Globus pallidus (tissue), 1 donor: ENCODE measurements around the gene MT1G.
"Not testable (repeated sequence)": the region's sequence is repeated elsewhere in the genome, so short reads cannot be mapped to it uniquely, and the experiment has no call there.

Source experiments
- DNase-seq: peaks from one replicate; pipeline ENCODE4 v3.0.0-alpha.2; 2015; ENCODE audit warnings: low spot score

MT1G gene

GRCh38 chr16:56636616-56637413 lies 31.1 kb downstream of the MT1G start:
- DNase-seq, result no peak

GRCh38 chr16:56635441-56635967 lies 32.4 kb downstream of the MT1G start:
- DNase-seq, result no peak

GRCh38 chr16:56634715-56635440 lies 33.0 kb downstream of the MT1G start:
- no peak for DNase-seq

GRCh38 chr16:56633535-56633934 lies 34.3 kb downstream of the MT1G start:
- DNase-seq, result no peak

GRCh38 chr16:56632848-56633365 lies 35.0 kb downstream of the MT1G start:
- DNase-seq, result no peak

- DNase-seq, result peak; percentile 58
Observed at GRCh38 chr16:56632156-56632847, 35.6 kb downstream of the MT1G start, which contains the start of gene MT1M. Gene MT1M, plus strand, starts transcription at chr16:56632659. Its CDS starts 73 bp downstream, at chr16:56632732.

GRCh38 chr16:56631832-56632155 lies 36.1 kb downstream of the MT1G start:
- DNase-seq, result no peak

GRCh38 chr16:56631197-56631596 lies 36.7 kb downstream of the MT1G start:
- no peak for DNase-seq

GRCh38 chr16:56630134-56630533 lies 37.7 kb downstream of the MT1G start:
- no peak for DNase-seq

GRCh38 chr16:56629531-56629930 lies 38.3 kb downstream of the MT1G start:
- no peak for DNase-seq

GRCh38 chr16:56628486-56629350 lies 39.1 kb downstream of the MT1G start:
- DNase-seq, result no peak

- no peak for DNase-seq
Observed at GRCh38 chr16:56626685-56627084, 41.2 kb downstream of the MT1G start.

GRCh38 chr16:56625943-56626654 lies 41.8 kb downstream of the MT1G start:
- DNase-seq, result no peak

GRCh38 chr16:56625140-56625942 lies 42.5 kb downstream of the MT1G start, which contains the start of gene MT1E:
Gene MT1E, plus strand, starts transcription at chr16:56625781. Its CDS starts 71 bp downstream, at chr16:56625852.
- DNase-seq, result peak; percentile 73

GRCh38 chr16:56623637-56624036 lies 44.2 kb downstream of the MT1G start:
- DNase-seq, result no peak

GRCh38 chr16:56623184-56623583 lies 44.7 kb downstream of the MT1G start:
- not testable (repeated sequence) for DNase-seq

GRCh38 chr16:56621665-56622445 lies 46.0 kb downstream of the MT1G start:
- DNase-seq, result not testable (repeated sequence)

GRCh38 chr16:56620339-56620897 lies 47.4 kb downstream of the MT1G start:
- no peak for DNase-seq

GRCh38 chr16:56618138-56618537 lies 49.7 kb downstream of the MT1G start:
- DNase-seq, result no peak
